A549 (cell line): Measurements from ENCODE around the gene OTOP1. TPM values are rescaled to one million over a fixed set of nuclear protein-coding genes. Genes with fewer than 3 reads are reported as not detected.
A peak's percentile ranks its signal among the peaks of the same experiment; 100 is the strongest.
"Not testable (repeated sequence)": the region's sequence is repeated elsewhere in the genome, so short reads cannot be mapped to it uniquely, and the experiment has no call there.

ENCODE experiments used
- ATAC-seq, 2 experiments: fragments of 200-7000 bp in 1 of 2; fragments of >200 bp in 1 of 2; cut with Nextera tagmentation in 1 of 2; cut with Tn5 transposase in 1 of 2; 3 replicates each; pipeline versions ENCODE4 v1.8.0 to v1.9.1; 2018 to 2020; ENCODE audit warnings: mild to moderate bottlenecking in 1 of 2, moderate library complexity in 1 of 2
- CTCF ChIA-PET: fragments of 300-600 bp; sonication (Branson Sonifier 250); formaldehyde crosslinking; extraction: SDS; loops from one replicate; lab custom pipeline; 2021; ENCODE audit warnings: antibody characterized with exemption, inconsistent platforms; lab: Yijun Ruan, JAX
- POLR2A ChIA-PET: fragments of 350-600 bp; formaldehyde crosslinking; extraction: SDS; loops from one replicate; lab custom pipeline; 2021; ENCODE audit warnings: antibody characterized with exemption, inconsistent platforms; lab: Yijun Ruan, JAX
- DNase-seq, 2 experiments: peaks; one replicate each; pipeline versions ENCODE4 v3.0.0 to v3.0.0-alpha.2; 2011 to 2016; ENCODE audit warnings: low read depth in 1 of 2, low spot score in 1 of 2
- FAIRE-seq: peaks from 2 replicates; lab custom pipeline; 2011; peaks lifted over from hg19 to GRCh38; lab: Jason Lieb, UNC
- H3K27ac ChIP-seq, 2 experiments: fragments of >200 bp; sonication (Bioruptor Twin); formaldehyde crosslinking; 3 replicates each; pipeline ENCODE4 v1.5.1; 2016 to 2017
- H3K4me1 ChIP-seq: fragments of >200 bp; sonication (Bioruptor Twin); formaldehyde crosslinking; 3 replicates; pipeline ENCODE4 v1.6.1; 2016
- H3K4me2 ChIP-seq: fragments of >200 bp; sonication (Bioruptor Twin); formaldehyde crosslinking; 3 replicates; pipeline ENCODE4 v1.6.1; 2016
- H3K4me3 ChIP-seq: fragments of >200 bp; sonication (Bioruptor Twin); formaldehyde crosslinking; 3 replicates; pipeline ENCODE4 v1.5.1; 2016
- H3K9me3 ChIP-seq: fragments of >200 bp; sonication (Bioruptor Twin); formaldehyde crosslinking; 3 replicates; pipeline ENCODE4 v1.6.1; 2016
- CHD2 ChIP-seq: fragments of 150-350 bp; IDR thresholded peaks from 2 replicates; pipeline ENCODE4 v1.6.1; 2014; ENCODE audit warnings: low read length; ENCODE audit not compliant: partially characterized antibody
- EP300 ChIP-seq, 2 experiments: fragments of >200 bp; sonication (Bioruptor Twin); formaldehyde crosslinking; IDR thresholded peaks; 2 replicates in 1 of 2; 3 replicates in 1 of 2; pipeline ENCODE4 v1.6.1; 2016 to 2017
- FOXS1 ChIP-seq: fragments of 250-450 bp; sonication (Bioruptor Pico); IDR thresholded peaks from 2 replicates; pipeline ENCODE4 v1.5.0; 2020; ENCODE audit warnings: mild to moderate bottlenecking, moderate library complexity
- HES2 ChIP-seq: fragments of >200 bp; sonication (Bioruptor Twin); formaldehyde crosslinking; IDR thresholded peaks from 2 replicates; pipeline ENCODE4 v1.6.1; 2016
- HOXA7 ChIP-seq: fragments of 250-450 bp; sonication (Bioruptor Pico); IDR thresholded peaks from 2 replicates; pipeline ENCODE4 v1.5.0; 2020; ENCODE audit warnings: mild to moderate bottlenecking, moderate library complexity
- JUN ChIP-seq, 2 experiments: fragments of >200 bp; sonication (Bioruptor Twin); formaldehyde crosslinking; IDR thresholded peaks; 2 replicates in 1 of 2; 3 replicates in 1 of 2; pipeline ENCODE4 v1.6.1; 2016 to 2017
- JUNB ChIP-seq: fragments of >200 bp; sonication (Bioruptor Twin); formaldehyde crosslinking; IDR thresholded peaks from 2 replicates; pipeline ENCODE4 v1.6.1; 2016
- MAFK ChIP-seq: fragments of 450-650 bp; IDR thresholded peaks from 2 replicates; pipeline ENCODE4 v1.6.1; 2014; ENCODE audit not compliant: partially characterized antibody
- PHF8 ChIP-seq: fragments of 200-600 bp; sonication (generic); IDR thresholded peaks from 2 replicates; pipeline ENCODE4 v1.6.1; 2016; ENCODE audit warnings: low read depth, mild to moderate bottlenecking, antibody characterized with exemption, moderate library complexity, borderline replicate concordance
- RAD21 ChIP-seq, 2 experiments: fragments of >200 bp in 1 of 2; sonication (Bioruptor Twin) in 1 of 2; formaldehyde crosslinking in 1 of 2; IDR thresholded peaks in 1 of 2; conservative IDR thresholded peaks in 1 of 2; 2 replicates in 1 of 2; 3 replicates in 1 of 2; pipeline ENCODE4 v1.6.1; 2012 to 2018; ENCODE audit warnings: inconsistent platforms in 1 of 2
- RCOR1 ChIP-seq: fragments of 150-350 bp; IDR thresholded peaks from 2 replicates; pipeline ENCODE4 v1.6.1; 2014; ENCODE audit warnings: antibody characterized with exemption, low read length, low read depth
- RNF2 ChIP-seq: fragments of 200-600 bp; sonication (generic); IDR thresholded peaks from 2 replicates; pipeline ENCODE4 v1.6.1; 2016; ENCODE audit warnings: low read depth, mild to moderate bottlenecking, antibody characterized with exemption, moderate library complexity, borderline replicate concordance
- SMC3 ChIP-seq: fragments of >200 bp; sonication (Bioruptor Twin); formaldehyde crosslinking; IDR thresholded peaks from 3 replicates; pipeline ENCODE4 v1.6.1; 2018; ENCODE audit warnings: inconsistent platforms
- ZC3H11A ChIP-seq: fragments of 450-650 bp; IDR thresholded peaks from 2 replicates; pipeline ENCODE4 v1.6.1; 2014; ENCODE audit warnings: antibody characterized with exemption, mild to moderate bottlenecking
- ZSCAN20 ChIP-seq: fragments of 250-450 bp; sonication (Bioruptor Pico); IDR thresholded peaks from 2 replicates; pipeline ENCODE4 v1.8.0; 2022; ENCODE audit warnings: mild to moderate bottlenecking, moderate library complexity
- WGBS: methylation state at CpG from one replicate; pipeline ENCODE4 v1.1.6; 2017; ENCODE audit errors: missing lambda C conversion rate; 5-methylcytosine and 5-hydroxymethylcytosine counted together
- polyA plus RNA-seq, 4 experiments: library from polyadenylated mRNA; depleted of rRNA in 3 of 4; stranded (reverse); fragments of >200 nt; fragmentation: RNase III in 1 of 4; extraction: RNeasy Plus Mini Kit Qiagen cat#74134 plus additional on column Dnase treatment in 1 of 4; gene quantifications; 2 replicates in 3 of 4; 3 replicates in 1 of 4; pipeline ENCODE4 v1.2.3, GENCODE V29; 2011 to 2017
- TF ChIP-seq, protein P1 (sequence below): IDR thresholded peaks from 2 replicates; pipeline ENCODE4 v1.6.1; 2012; ENCODE audit warnings: low read depth, borderline replicate concordance
- TF ChIP-seq, protein P2 (sequence below): fragments of >200 bp; sonication (Bioruptor Twin); formaldehyde crosslinking; IDR thresholded peaks from 3 replicates; pipeline ENCODE4 v1.5.1; 2016
- TF ChIP-seq, protein P3 (sequence below): fragments of 450-650 bp; IDR thresholded peaks from 2 replicates; pipeline ENCODE4 v1.6.1; 2014; ENCODE audit warnings: antibody characterized with exemption
- TF ChIP-seq, protein P4 (sequence below): fragments of 200-600 bp; sonication (generic); IDR thresholded peaks from 2 replicates; pipeline ENCODE4 v1.6.1; 2016; ENCODE audit warnings: antibody characterized with exemption, mild to moderate bottlenecking, moderate library complexity

Gene OTOP1
- polyA plus RNA-seq, 2 of the 4 experiments (the other 2 are of a cell fraction): not detected

GRCh38 chr4:4185528-4185927 lies 41.2 kb downstream of the OTOP1 start:
- ChIA-PET CTCF (no interaction called here), POLR2A (no interaction called here)
- FAIRE-seq (no peak), DNase-seq (no peak), ATAC-seq (no peak)
- 8% methylated on average over 3 of the region's 3 CpGs for WGBS
- no peak overlapping the region for H3K27ac ChIP-seq
- no peaks in the 10 kb centered on the region for H3K9me3 ChIP-seq
- no peaks in the 10 kb centered on the region for H3K4me1 ChIP-seq
- TF ChIP-seq MAFK (peak; percentile 91), PHF8 (no peak)
- H3K4me2 ChIP-seq: no peak overlapping the region
- no peak overlapping the region for H3K4me3 ChIP-seq

- DNase-seq (peak; percentile 5 to 8), ATAC-seq (no peak), FAIRE-seq (no peak)
- no peak overlapping the region for H3K27ac ChIP-seq
- WGBS: 44% methylated on average over 7 of the region's 19 CpGs
- ChIA-PET POLR2A (no interaction called here), CTCF (interaction anchor here (0.6 to 1.9 kb wide), 6 partner anchors 9 to 159 kb away, joined by 3 to 5 read pairs (median 4); partner anchors contain the start of gene TMEM128)
- TF ChIP-seq, protein P1, sequence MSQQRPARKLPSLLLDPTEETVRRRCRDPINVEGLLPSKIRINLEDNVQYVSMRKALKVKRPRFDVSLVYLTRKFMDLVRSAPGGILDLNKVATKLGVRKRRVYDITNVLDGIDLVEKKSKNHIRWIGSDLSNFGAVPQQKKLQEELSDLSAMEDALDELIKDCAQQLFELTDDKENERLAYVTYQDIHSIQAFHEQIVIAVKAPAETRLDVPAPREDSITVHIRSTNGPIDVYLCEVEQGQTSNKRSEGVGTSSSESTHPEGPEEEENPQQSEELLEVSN: no peak
- TF ChIP-seq RAD21 (conservative IDR thresholded peaks at IDR 0.05 in 1 of 2, IDR thresholded peaks at IDR 0.05 in 1 of 2): peak; percentile 30 to 42; a peak in 4 of 5 replicates
- no peak for TF ChIP-seq RNF2
- no peak for TF ChIP-seq JUN (IDR thresholded peaks at IDR 0.05)
- TF ChIP-seq, protein P2, sequence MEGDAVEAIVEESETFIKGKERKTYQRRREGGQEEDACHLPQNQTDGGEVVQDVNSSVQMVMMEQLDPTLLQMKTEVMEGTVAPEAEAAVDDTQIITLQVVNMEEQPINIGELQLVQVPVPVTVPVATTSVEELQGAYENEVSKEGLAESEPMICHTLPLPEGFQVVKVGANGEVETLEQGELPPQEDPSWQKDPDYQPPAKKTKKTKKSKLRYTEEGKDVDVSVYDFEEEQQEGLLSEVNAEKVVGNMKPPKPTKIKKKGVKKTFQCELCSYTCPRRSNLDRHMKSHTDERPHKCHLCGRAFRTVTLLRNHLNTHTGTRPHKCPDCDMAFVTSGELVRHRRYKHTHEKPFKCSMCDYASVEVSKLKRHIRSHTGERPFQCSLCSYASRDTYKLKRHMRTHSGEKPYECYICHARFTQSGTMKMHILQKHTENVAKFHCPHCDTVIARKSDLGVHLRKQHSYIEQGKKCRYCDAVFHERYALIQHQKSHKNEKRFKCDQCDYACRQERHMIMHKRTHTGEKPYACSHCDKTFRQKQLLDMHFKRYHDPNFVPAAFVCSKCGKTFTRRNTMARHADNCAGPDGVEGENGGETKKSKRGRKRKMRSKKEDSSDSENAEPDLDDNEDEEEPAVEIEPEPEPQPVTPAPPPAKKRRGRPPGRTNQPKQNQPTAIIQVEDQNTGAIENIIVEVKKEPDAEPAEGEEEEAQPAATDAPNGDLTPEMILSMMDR: peak; percentile 38
- TF ChIP-seq JUNB: no peak
- TF ChIP-seq RCOR1: no peak
- TF ChIP-seq, protein P3, sequence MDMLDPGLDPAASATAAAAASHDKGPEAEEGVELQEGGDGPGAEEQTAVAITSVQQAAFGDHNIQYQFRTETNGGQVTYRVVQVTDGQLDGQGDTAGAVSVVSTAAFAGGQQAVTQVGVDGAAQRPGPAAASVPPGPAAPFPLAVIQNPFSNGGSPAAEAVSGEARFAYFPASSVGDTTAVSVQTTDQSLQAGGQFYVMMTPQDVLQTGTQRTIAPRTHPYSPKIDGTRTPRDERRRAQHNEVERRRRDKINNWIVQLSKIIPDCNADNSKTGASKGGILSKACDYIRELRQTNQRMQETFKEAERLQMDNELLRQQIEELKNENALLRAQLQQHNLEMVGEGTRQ: no peak
- TF ChIP-seq CHD2: no peak
- no peak for TF ChIP-seq EP300 (IDR thresholded peaks at IDR 0.05)
- TF ChIP-seq HES2: no peak
- TF ChIP-seq ZSCAN20 (CRISPR knock-in tag): no peak
- TF ChIP-seq SMC3: no peak
- TF ChIP-seq HOXA7 (CRISPR knock-in tag): no peak
- no peaks in the 10 kb centered on the region for H3K9me3 ChIP-seq
- H3K4me3 ChIP-seq: no peak overlapping the region
- H3K4me2 ChIP-seq: no peak overlapping the region
- H3K4me1 ChIP-seq: no peaks in the 10 kb centered on the region
These were observed 43.7 kb downstream of the OTOP1 start for GRCh38 chr4:4182835-4183568.

- Histone ChIP-seq H3K9me3 (no peaks in the 10 kb centered on the region), H3K27ac (no peak overlapping the region), H3K4me3 (no peak overlapping the region), H3K4me1 (no peaks in the 10 kb centered on the region), H3K4me2 (no peak overlapping the region)
- no peak for ATAC-seq
- WGBS: 31% methylated on average over 10 of the region's 10 CpGs
- DNase-seq: no peak
- POLR2A ChIA-PET: no interaction called here
- FAIRE-seq: no peak
- TF ChIP-seq ZC3H11A: no peak
- TF ChIP-seq, protein P4, sequence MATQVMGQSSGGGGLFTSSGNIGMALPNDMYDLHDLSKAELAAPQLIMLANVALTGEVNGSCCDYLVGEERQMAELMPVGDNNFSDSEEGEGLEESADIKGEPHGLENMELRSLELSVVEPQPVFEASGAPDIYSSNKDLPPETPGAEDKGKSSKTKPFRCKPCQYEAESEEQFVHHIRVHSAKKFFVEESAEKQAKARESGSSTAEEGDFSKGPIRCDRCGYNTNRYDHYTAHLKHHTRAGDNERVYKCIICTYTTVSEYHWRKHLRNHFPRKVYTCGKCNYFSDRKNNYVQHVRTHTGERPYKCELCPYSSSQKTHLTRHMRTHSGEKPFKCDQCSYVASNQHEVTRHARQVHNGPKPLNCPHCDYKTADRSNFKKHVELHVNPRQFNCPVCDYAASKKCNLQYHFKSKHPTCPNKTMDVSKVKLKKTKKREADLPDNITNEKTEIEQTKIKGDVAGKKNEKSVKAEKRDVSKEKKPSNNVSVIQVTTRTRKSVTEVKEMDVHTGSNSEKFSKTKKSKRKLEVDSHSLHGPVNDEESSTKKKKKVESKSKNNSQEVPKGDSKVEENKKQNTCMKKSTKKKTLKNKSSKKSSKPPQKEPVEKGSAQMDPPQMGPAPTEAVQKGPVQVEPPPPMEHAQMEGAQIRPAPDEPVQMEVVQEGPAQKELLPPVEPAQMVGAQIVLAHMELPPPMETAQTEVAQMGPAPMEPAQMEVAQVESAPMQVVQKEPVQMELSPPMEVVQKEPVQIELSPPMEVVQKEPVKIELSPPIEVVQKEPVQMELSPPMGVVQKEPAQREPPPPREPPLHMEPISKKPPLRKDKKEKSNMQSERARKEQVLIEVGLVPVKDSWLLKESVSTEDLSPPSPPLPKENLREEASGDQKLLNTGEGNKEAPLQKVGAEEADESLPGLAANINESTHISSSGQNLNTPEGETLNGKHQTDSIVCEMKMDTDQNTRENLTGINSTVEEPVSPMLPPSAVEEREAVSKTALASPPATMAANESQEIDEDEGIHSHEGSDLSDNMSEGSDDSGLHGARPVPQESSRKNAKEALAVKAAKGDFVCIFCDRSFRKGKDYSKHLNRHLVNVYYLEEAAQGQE: no peak
- TF ChIP-seq FOXS1 (CRISPR knock-in tag): no peak
- CTCF ChIA-PET: interaction anchor here (1.1 kb wide), 2 partner anchors 12 to 41 kb away, joined by 3 read pairs; no protein-coding TSS in a partner anchor
These were observed 56.1 kb downstream of the OTOP1 start for GRCh38 chr4:4170596-4171150.

GRCh38 chr4:4167981-4168780 lies 58.5 kb downstream of the OTOP1 start:
- FAIRE-seq, CTCF ChIA-PET, ATAC-seq: not testable (repeated sequence)

More at GRCh38 chr4:4167981-4168780, 58.5 kb downstream of the OTOP1 start:
- H3K4me1 ChIP-seq, POLR2A ChIA-PET, H3K9me3 ChIP-seq, H3K4me3 ChIP-seq, DNase-seq, H3K4me2 ChIP-seq, H3K27ac ChIP-seq: not testable (repeated sequence)
- 42% methylated on average over 15 of the region's 19 CpGs for WGBS
